Thyroid gland (tissue), 4 donors: ENCODE measurements around the gene MBD3L1.

Source experiments
- POLR2A ChIP-seq, 2 donors: fragments of 450-650 bp; IDR thresholded peaks; one replicate each; pipeline ENCODE4 v1.6.1; 2017; ENCODE audit warnings: antibody characterized with exemption in 2 of 2, mild to moderate bottlenecking in 2 of 2, moderate library complexity in 1 of 2
- TF ChIP-seq, protein P1 (sequence below), 6 experiments: fragments of 200-600 bp in 3 of 6; fragments of 450-650 bp in 3 of 6; sonication (generic) in 3 of 6; IDR thresholded peaks; one replicate each; pipeline ENCODE4 v1.5.1; 2016 to 2019; ENCODE audit warnings: antibody characterized with exemption in 6 of 6, mild to moderate bottlenecking in 2 of 6, inconsistent platforms in 1 of 6, moderate library complexity in 1 of 6

DNA sequence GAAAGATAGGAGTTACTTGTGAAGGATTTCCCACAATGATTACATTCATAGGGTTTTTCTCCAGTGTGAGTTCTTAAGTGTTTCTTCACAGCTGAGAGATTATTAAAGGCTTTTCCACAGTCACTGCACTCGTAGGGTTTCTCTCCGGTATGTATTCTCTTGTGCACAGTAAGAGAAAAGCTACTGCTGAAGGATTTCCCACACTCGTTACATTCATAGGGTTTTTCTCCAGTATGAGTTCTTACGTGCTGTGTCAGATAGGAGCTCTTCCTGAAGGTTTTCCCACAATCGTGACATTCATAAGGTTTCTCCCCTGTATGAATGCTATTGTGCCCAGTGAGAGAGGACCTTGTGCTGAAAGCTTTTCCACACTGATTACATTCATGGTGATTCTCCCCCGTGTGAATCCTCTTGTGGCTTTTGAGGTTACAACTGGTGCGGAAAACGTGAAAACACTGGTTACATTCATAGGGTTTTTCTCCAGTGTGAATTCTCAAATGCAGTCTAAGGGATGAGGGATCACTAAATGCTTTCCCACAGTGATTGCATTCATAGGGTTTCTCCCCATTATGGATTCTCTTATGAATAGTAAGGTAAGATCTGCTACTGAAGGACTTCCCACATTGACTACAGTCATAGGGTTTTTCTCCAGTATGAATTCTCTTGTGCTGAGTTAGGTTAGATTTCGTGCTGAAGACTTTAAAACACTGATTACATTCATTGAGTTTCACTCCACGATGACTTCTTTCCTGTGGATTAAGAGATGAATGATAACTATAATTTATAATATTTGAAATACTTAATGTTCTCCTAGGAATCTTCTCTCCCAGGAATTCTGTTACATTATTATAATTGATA, 20.6 kb upstream of the MBD3L1 start:
- no peak for TF ChIP-seq POLR2A (IDR thresholded peaks at IDR 0.05)
- TF ChIP-seq, protein P1, sequence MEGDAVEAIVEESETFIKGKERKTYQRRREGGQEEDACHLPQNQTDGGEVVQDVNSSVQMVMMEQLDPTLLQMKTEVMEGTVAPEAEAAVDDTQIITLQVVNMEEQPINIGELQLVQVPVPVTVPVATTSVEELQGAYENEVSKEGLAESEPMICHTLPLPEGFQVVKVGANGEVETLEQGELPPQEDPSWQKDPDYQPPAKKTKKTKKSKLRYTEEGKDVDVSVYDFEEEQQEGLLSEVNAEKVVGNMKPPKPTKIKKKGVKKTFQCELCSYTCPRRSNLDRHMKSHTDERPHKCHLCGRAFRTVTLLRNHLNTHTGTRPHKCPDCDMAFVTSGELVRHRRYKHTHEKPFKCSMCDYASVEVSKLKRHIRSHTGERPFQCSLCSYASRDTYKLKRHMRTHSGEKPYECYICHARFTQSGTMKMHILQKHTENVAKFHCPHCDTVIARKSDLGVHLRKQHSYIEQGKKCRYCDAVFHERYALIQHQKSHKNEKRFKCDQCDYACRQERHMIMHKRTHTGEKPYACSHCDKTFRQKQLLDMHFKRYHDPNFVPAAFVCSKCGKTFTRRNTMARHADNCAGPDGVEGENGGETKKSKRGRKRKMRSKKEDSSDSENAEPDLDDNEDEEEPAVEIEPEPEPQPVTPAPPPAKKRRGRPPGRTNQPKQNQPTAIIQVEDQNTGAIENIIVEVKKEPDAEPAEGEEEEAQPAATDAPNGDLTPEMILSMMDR (IDR thresholded peaks at IDR 0.05), result no peak
